ENCODE data around the gene KLF3. TPM values are rescaled to one million over a fixed set of nuclear protein-coding genes. Genes with fewer than 3 reads are reported as not detected.

The KLF3 gene
- total and polyA plus RNA-seq, 2 of the 8 experiments (the other 6 are each of a cell fraction or from before 2014, with no cell fraction given) = 8.0 to 14.9 TPM

GRCh38 chr4:38728631-38729141 is 64.7 kb downstream of the KLF3 start:
- Histone ChIP-seq H4K5ac (ENCODE audit: insufficient read length, low read depth, low read length) (no peak overlapping the region), H2BK12ac (ENCODE audit: low read depth, low read length) (peak overlapping the region; percentile 94; the same call in 1 of the 2 replicates), H2BK20ac (ENCODE audit: low read length) (0 out of 2 replicates have a peak overlapping the region, but pooled peaks have one; percentile 52), H3K4me3 (ENCODE audit: extremely low read depth in 1 of 4, insufficient read depth in 2 of 4, low read depth in 3 of 4, low read length in 4 of 4) (no peak overlapping the region; a peak in 1 of 8 replicates), H3K4ac (replicated peaks; ENCODE audit: insufficient read length, low read depth, low read length) (no peak overlapping the region), H2AK5ac (ENCODE audit: low read depth, low read length) (no peak overlapping the region; the same call in 1 of the 2 replicates), H3K27ac (ENCODE audit: low read depth, low read length) (no peak overlapping the region), H2AFZ (ENCODE audit: low read length) (no peak overlapping the region), H2BK120ac (replicated peaks; ENCODE audit: low read depth, low read length) (no peak overlapping the region), H2BK5ac (ENCODE audit: low read depth, low read length) (no peak overlapping the region), H3K27me3 (replicated peaks in 1 of 4; ENCODE audit: control insufficient read depth in 3 of 4, extremely low read depth in 1 of 4, insufficient read depth in 3 of 4, low read length in 3 of 4) (no peaks in the 10 kb centered on the region), H4K20me1 (replicated peaks in 1 of 2; ENCODE audit: control insufficient read depth in 1 of 2, insufficient read depth in 2 of 2, low read length in 2 of 2) (peaks cover 0 to 6% of the 10 kb centered on the region in 2 experiments), H3K79me1 (ENCODE audit: low read depth, low read length) (no peaks in the 10 kb centered on the region), H3K79me2 (ENCODE audit: control insufficient read depth in 1 of 2, insufficient read depth in 2 of 2, low read length in 2 of 2) (no peaks in the 10 kb centered on the region), H4K91ac (replicated peaks; ENCODE audit: insufficient read length, low read length) (no peak overlapping the region), H4K8ac (ENCODE audit: extremely low read depth, insufficient read depth, low read length) (no peak overlapping the region), H2BK15ac (ENCODE audit: low read length) (no peak overlapping the region), H3K23ac (ENCODE audit: insufficient read length) (no peak overlapping the region), H3K18ac (ENCODE audit: extremely low read depth, low read length) (0 out of 2 replicates have a peak overlapping the region, but pooled peaks have one; percentile 55), H3K9ac (replicated peaks in 1 of 4; ENCODE audit: extremely low read depth in 1 of 4, low read depth in 3 of 4, low read length in 3 of 4) (no peak overlapping the region), H3K36me3 (ENCODE audit: control insufficient read depth in 2 of 4, insufficient read depth in 4 of 4, low read length in 3 of 4) (no peaks in the 10 kb centered on the region), H3K4me2 (ENCODE audit: insufficient read depth in 1 of 2, low read depth in 2 of 2, low read length in 2 of 2) (no peak overlapping the region), H3K56ac (replicated peaks; ENCODE audit: insufficient read length, low read depth, low read length) (no peak overlapping the region), H3K4me1 (replicated peaks in 1 of 4; ENCODE audit: control insufficient read depth in 3 of 4, insufficient read depth in 4 of 4, low read length in 3 of 4) (peaks cover 0 to 3% (median 1%) of the 10 kb centered on the region in 4 experiments; a peak in 2 of 7 replicates), H3K14ac (ENCODE audit: insufficient read length) (no peak overlapping the region), H3K23me2 (ENCODE audit: low read depth, low read length) (peaks cover 9% of the 10 kb centered on the region; the same call in 1 of the 2 replicates), H3K9me3 (ENCODE audit: insufficient read depth in 2 of 2, low read depth in 1 of 2, low read length in 1 of 2) (peaks cover 0 to 3% of the 10 kb centered on the region in 2 experiments; a peak in 1 of 4 replicates)
- WGBS, 2 experiments (ENCODE audit: extremely low coverage in 1 of 2, insufficient coverage in 1 of 2, insufficient read length in 1 of 2, insufficient replicate concordance in 2 of 2, low coverage in 1 of 2, low lambda C conversion rate in 2 of 2, missing lambda C conversion rate in 1 of 2) = 57% methylated on average over 4 of the region's 4 CpGs; no CpG with 5 or more reads in 1 of the 2 experiments
- DNase-seq (ENCODE audit: low read depth in 1 of 2, low spot score in 2 of 2) = peak; percentile 15 to 52
- TF ChIP-seq JUND (IDR thresholded peaks at IDR 0.05; ENCODE audit: low read length) (no peak), SIX5 (IDR thresholded peaks at IDR 0.05; ENCODE audit: low read depth, low read length) (0 out of 2 replicates have a peak, but pooled peaks have one; percentile 12), TCF12 (IDR thresholded peaks at IDR 0.05; ENCODE audit: low read depth, low read length) (no peak), RAD21 (IDR thresholded peaks at IDR 0.05 in 1 of 2, conservative IDR thresholded peaks at IDR 0.05 in 1 of 2; ENCODE audit: low read depth in 2 of 2, low read length in 2 of 2) (peak; percentile 77 to 79), SP4 (IDR thresholded peaks at IDR 0.05; ENCODE audit: low read length) (no peak), CTCF (IDR thresholded peaks at IDR 0.05; ENCODE audit: control extremely low read depth in 1 of 3, insufficient read depth in 1 of 3, low read depth in 1 of 3, low read length in 3 of 3) (peak; percentile 7 to 55 (median 51)), CHD1 (IDR thresholded peaks at IDR 0.05; ENCODE audit: low read depth, low read length) (no peak)
- ChIA-PET CTCF (ENCODE audit: partially characterized antibody) (interaction anchor here (0.6 to 6.6 kb wide), 14 partner anchors 9 to 591 kb away, joined by 3 to 79 read pairs (median 4); no protein-coding TSS in a partner anchor), POLR2A (ENCODE audit: partially characterized antibody) (no interaction called here)
- no peak for FAIRE-seq
